Fibroblast of mammary gland (primary cell): ENCODE results near the gene WFDC5.
A peak's percentile ranks its signal among the peaks of the same experiment; 100 is the strongest.
"Not testable (repeated sequence)": the region's sequence is repeated elsewhere in the genome, so short reads cannot be mapped to it uniquely, and the experiment has no call there.

Source experiments
- DNase-seq: peaks from one replicate; pipeline ENCODE4 v3.0.0-alpha.2; 2010; ENCODE audit warnings: low read depth
- H3K4me3 ChIP-seq: 2 replicates; pipeline ENCODE4 v1.5.1; 2011; ENCODE audit warnings: low read depth, mild to moderate bottlenecking, low read length, moderate library complexity; ENCODE audit not compliant: control insufficient read depth
- CTCF ChIP-seq: conservative IDR thresholded peaks from 2 replicates; pipeline ENCODE4 v1.5.1; 2011; ENCODE audit warnings: low read depth, low read length, inconsistent platforms; ENCODE audit not compliant: control insufficient read depth, insufficient read depth

Gene WFDC5

GRCh38 chr20:45070932-45071632 lies 43.9 kb downstream of the WFDC5 start:
- no peak for TF ChIP-seq CTCF
- H3K4me3 ChIP-seq = no peak overlapping the region
- peak; percentile 38 for DNase-seq

- no peak for DNase-seq
- H3K4me3 ChIP-seq = no peak overlapping the region
- TF ChIP-seq CTCF = no peak
These were observed 45.7 kb downstream of the WFDC5 start for GRCh38 chr20:45069261-45069660.

GRCh38 chr20:45067558-45067957 lies 47.4 kb downstream of the WFDC5 start:
- no peak overlapping the region for H3K4me3 ChIP-seq
- DNase-seq = peak; percentile 32
- TF ChIP-seq CTCF = no peak

- no peak for DNase-seq
- no peak for TF ChIP-seq CTCF
- H3K4me3 ChIP-seq = no peak overlapping the region
These were observed 47.9 kb downstream of the WFDC5 start for GRCh38 chr20:45067087-45067486.

GRCh38 chr20:45066372-45066771 lies 48.6 kb downstream of the WFDC5 start:
- no peak for TF ChIP-seq CTCF
- peak; percentile 49 for DNase-seq
- H3K4me3 ChIP-seq = no peak overlapping the region

- TF ChIP-seq CTCF = no peak
- DNase-seq = no peak
These were observed 50.2 kb downstream of the WFDC5 start for GRCh38 chr20:45064812-45065211.

GRCh38 chr20:45063107-45063506 lies 51.9 kb downstream of the WFDC5 start:
- not testable (repeated sequence) for H3K4me3 ChIP-seq, DNase-seq

More at GRCh38 chr20:45064812-45065211, 50.2 kb downstream of the WFDC5 start:
- no peak overlapping the region for H3K4me3 ChIP-seq
